ENCODE data around the gene ARHGAP40. TPM values are rescaled to one million over a fixed set of nuclear protein-coding genes. Genes with fewer than 3 reads are reported as not detected.
A peak's percentile ranks its signal among the peaks of the same experiment; 100 is the strongest.

The ARHGAP40 gene
- total and polyA plus RNA-seq, 2 of the 13 experiments (the other 11 are each of a cell fraction or from before 2014, with no cell fraction given) = 0.75 to 2.1 TPM

GRCh38 chr20:38585404-38586180, 16.0 kb upstream of the ARHGAP40 start (continued):
- peak; percentile 89 for TF ChIP-seq ZGPAT (CRISPR knock-in tag; IDR thresholded peaks at IDR 0.05)
- no peak for TF ChIP-seq ZNF432 (CRISPR knock-in tag; IDR thresholded peaks at IDR 0.05; ENCODE audit: borderline replicate concordance)
- TF ChIP-seq MZF1 (CRISPR knock-in tag; IDR thresholded peaks at IDR 0.05; ENCODE audit: borderline replicate concordance) = no peak; the same call in 1 of the 2 replicates
- TF ChIP-seq ZNF546 (CRISPR knock-in tag; conservative IDR thresholded peaks at IDR 0.05) = no peak
- TF ChIP-seq ZMYM4 (CRISPR knock-in tag; IDR thresholded peaks at IDR 0.05) = peak; percentile 84
- no peak for TF ChIP-seq ZBTB46 (CRISPR knock-in tag; IDR thresholded peaks at IDR 0.05; ENCODE audit: borderline replicate concordance)
- TF ChIP-seq ZBTB40 (IDR thresholded peaks at IDR 0.05) = no peak
- TF ChIP-seq ZBTB40 (CRISPR knock-in tag; IDR thresholded peaks at IDR 0.05) = peak; percentile 90
- TF ChIP-seq SKIL (CRISPR knock-in tag; IDR thresholded peaks at IDR 0.05; ENCODE audit: borderline replicate concordance) = no peak; the same call in 1 of the 2 replicates
- TF ChIP-seq ZNF841 (CRISPR knock-in tag; IDR thresholded peaks at IDR 0.05; ENCODE audit: borderline replicate concordance) = no peak
- TF ChIP-seq NFKBIZ (CRISPR knock-in tag; IDR thresholded peaks at IDR 0.05) = 0 out of 2 replicates have a peak, but pooled peaks have one; percentile 57
- peak; percentile 51 for TF ChIP-seq TAF1 (CRISPR knock-in tag; IDR thresholded peaks at IDR 0.05)
- peak; percentile 74 for TF ChIP-seq ETV5 (CRISPR knock-in tag; IDR thresholded peaks at IDR 0.05; ENCODE audit: borderline replicate concordance)
- peak; percentile 74 for TF ChIP-seq BORCS8-MEF2B (CRISPR knock-in tag; IDR thresholded peaks at IDR 0.05)
